Forelimb muscle (tissue), 1 donor: ENCODE measurements around the gene G6PD. TPM values are rescaled to one million over a fixed set of nuclear protein-coding genes. Genes with fewer than 3 reads are reported as not detected.
"Not testable (repeated sequence)": the region's sequence is repeated elsewhere in the genome, so short reads cannot be mapped to it uniquely, and the experiment has no call there.

Experiments used
- DNase-seq: peaks from one replicate; pipeline ENCODE4 v3.0.0-alpha.2; 2013; ENCODE audit warnings: low read depth
- polyA plus RNA-seq: library from polyadenylated mRNA; unstranded; fragments of 120-200 nt; gene quantifications from one replicate; pipeline ENCODE4 v1.2.1, GENCODE V29; 2013; ENCODE audit not compliant: insufficient read length

The G6PD gene
- polyA plus RNA-seq, 1 donor: 11.1 TPM

DNA sequence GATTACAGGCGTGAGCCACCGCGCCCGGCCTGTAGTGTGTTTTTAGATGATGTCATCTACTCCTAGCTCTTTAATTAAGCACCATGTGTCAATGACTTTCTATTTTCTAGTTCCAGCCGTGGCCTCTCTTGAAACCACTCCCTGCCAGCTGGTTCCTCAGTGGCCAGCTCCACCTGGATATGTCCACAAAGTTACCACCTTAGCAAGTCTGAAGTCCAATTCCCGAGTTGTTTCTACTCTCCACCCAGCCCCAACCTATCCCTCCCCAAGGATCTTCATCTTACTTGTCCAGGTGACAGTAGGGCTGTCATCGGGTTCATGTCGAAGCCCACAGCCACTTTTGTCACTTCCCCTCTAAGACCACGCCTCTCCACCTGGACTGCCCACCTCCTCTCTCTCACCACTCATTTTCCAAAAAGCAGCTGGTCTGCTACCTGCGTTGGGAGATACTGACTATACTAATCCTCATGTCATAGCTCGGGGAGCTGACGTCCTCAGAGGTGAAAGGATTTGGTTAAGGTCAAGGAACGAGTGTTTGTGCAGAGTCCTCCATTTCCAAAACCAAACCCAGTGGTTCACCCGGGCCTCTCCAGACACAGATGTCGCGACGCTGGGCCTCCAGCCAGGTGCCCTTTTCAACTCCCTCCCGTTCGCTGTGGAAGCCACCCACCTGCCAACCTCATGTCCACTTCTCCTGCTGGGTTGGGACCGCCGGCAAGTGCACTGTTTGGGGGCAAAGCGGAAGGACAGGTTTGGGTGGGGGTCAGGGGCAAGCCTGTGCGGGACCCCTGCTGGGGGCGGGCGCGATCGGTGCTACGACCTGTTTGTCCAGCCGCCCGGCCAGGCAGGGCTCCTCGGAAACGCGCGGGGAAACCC, 31.3 kb downstream of the G6PD start:
- no peak for DNase-seq

DNA sequence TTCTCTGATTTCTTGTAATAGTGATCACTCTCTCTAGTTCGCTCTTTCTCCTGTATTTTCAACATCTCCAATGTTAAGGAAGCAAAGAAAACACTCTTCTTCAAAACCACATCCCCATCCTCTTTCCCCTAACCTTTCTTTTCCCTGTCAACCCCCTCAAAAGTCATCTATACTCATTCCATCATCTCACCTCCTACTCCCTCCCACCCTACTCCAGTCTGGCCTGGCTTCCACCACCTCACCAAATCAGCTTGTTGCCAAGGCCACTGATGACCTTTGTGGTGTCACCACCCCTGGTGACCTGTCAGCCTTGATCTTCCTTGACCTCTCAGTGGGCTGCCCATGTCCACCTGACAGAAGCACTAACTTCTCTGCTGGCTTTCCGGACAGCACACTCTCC, 32.9 kb downstream of the G6PD start:
- no peak for DNase-seq

GRCh38 chrX:154512879-154513553, 33.6 kb downstream of the G6PD start:
- DNase-seq: no peak

- DNase-seq: no peak
These were observed 34.9 kb downstream of the G6PD start for GRCh38 chrX:154511761-154512160.

GRCh38 chrX:154509455-154509854, 37.2 kb downstream of the G6PD start:
- no peak for DNase-seq

DNA sequence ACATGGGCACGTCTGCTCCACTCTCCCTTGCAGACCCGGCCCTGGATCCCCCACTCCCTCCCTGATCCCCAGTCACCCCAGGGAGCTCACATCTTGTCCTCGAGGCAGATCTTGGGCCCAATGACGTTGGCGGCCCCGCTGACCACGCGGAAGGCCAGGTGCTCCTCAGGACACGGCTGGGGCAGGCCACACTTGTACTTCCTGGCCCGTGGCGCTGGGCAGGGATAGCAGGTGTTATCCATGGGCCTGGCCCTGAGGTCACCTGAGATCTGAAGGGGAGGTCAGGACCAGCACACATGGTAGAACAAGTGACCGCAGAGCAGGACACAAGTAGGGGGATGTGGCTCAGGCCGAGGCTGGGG, 38.3 kb downstream of the G6PD start:
- DNase-seq: no peak

- no peak for DNase-seq
These were observed 38.8 kb downstream of the G6PD start for GRCh38 chrX:154507673-154508383.

DNA sequence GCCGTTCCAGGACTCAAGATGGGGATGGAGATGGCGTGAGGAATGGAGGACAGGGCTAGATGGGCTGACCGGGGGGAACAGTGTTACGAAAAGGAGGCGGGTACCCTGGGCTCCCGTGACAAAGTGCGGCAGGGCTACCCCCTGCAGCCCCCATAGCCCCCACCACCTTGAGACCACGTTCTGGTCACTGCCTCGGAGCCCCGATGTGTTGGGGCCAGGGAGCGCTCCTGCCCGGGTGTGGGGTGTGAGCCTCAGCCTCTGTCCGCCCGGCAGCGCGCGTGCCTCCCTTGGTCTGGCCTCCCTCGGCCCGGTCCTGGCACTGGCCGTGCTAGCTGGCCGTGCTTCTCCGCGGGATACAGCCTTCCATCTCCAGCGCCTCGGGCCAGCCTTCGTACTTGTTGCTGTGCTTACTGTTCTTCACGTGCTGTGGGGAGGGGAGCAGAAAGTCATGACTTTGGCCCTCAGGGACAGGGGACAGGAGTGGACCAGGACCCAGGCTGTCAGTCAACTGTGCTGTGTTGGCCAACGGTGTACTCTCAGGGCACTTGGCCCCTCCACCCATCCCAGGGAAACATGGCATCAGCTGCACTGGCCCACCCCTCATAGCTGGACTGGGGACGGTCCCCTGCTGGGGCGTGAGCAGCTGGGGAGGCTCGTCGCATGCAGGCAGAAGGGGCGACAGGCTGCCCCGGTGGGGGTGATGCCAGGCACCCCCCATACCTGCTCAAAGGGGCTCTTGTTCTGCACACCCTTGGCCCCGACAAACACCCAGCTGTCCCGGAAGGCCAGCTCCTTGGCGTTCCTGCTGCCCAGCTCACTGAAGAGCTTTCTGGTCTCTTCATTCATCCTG, 39.9 kb downstream of the G6PD start:
- no peak for DNase-seq

GRCh38 chrX:154505734-154506133, 40.9 kb downstream of the G6PD start:
- no peak for DNase-seq

DNA sequence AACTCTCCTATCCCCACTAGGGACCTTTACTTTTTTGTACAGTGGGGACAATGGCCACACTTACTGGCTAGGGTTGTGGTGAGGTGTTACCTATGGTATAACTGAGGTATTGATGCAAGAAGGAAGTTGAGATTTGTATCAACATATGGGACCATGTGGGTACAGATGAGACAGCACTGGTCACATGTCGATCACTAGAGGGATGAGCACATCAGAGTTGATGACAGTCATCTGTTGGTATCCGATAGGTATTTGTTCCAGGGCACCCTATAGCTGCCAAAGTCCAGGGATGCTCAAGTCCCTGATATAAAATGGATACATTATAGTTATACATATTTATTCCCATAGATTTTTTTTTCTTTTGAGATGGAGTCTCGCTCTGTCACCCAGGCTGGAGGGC, 43.7 kb downstream of the G6PD start:
- DNase-seq: no peak

GRCh38 chrX:154502098-154502497, 44.5 kb downstream of the G6PD start:
- DNase-seq: no peak

GRCh38 chrX:154501423-154501822, 45.2 kb downstream of the G6PD start:
- not testable (repeated sequence) for DNase-seq

DNA sequence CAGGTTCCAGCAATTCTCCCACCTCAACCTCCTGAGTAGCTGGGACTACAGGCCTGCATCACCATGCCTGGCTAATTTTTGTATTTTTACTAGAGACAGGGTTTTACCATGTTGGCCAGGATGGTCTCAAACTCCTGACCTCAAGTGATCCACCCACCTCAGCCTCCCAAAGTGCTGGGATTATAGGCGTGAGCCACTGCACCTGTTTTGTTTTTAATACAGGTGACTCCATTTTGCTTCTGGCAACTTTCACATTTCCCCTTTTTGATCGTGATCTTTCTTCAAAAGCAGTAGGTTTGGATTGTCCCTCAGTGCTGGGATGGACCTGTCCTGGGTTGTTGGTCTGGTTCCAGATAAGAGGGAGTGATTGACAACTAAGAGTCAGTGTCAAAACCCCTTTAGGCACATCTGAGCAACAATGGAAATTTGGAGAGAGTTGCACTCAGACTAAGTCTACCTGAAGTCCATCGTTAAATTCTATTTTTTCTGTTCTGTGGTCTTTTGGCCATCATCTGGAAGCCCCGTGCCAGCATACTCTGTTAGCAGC, 50.0 kb downstream of the G6PD start:
- not testable (repeated sequence) for DNase-seq

GRCh38 chrX:154495472-154495922, 51.1 kb downstream of the G6PD start:
- no peak for DNase-seq

GRCh38 chrX:154494715-154495114, 51.9 kb downstream of the G6PD start:
- no peak for DNase-seq

DNA sequence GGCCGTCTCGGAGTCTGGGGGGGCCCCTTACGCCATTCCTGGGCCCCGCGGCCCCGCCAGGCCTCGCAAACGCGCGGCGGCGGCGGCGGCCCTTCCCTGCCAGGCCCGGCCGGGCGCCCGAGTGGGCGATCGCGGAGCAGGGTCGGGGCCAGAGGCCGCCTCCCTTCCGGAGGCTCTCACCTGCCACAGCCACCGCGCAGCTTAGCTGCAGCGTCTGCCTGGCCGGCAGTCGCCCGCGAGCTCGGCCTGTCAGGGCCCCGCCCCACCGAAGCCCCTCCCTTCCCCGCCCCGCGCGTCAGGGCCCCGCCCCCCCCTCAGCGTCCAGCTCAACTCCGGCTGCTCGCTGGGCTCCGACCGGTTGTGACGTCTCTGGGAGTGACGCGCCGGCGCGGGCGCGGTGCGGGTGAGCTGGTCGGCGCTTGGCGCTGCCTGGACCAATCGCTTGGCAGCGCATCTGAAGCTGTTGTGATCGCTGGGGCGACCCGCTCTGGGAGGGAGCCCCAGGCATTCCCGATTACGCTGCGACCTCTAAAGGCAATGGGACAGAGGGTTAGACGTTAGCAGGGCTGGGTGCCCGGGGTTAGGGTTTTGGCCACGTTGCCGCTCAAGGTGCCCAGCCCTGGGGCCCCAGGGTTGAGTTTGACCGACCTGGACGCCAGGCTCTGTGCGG, 56.1 kb downstream of the G6PD start, which contains the start of gene SLC10A3:
Gene SLC10A3 (minus strand): TSS at position 216 of the 670 bp plus-strand sequence. CDS start 1,689 bp downstream, outside the sequence.
- peak; percentile 71 for DNase-seq

DNA sequence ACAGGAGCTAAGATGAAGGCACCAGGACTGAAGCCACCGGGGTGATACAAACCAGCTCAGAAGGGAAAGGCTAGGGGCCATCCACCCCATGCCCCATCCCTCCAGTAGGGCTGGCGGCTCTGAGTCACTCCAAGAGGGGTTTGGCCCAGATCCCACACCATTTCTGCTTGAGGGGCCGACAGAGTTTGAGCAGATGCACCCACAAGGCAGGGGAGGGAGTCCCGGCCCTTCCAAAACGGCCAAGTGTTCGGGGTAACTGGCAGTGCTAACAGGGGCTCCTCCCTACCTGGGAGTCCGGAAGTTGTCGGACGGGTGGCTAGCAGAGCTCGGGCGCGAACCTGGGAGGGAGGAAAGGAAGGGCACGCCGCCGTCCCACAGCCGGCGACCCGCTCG, 56.6 kb downstream of the G6PD start:
- DNase-seq: no peak

DNA sequence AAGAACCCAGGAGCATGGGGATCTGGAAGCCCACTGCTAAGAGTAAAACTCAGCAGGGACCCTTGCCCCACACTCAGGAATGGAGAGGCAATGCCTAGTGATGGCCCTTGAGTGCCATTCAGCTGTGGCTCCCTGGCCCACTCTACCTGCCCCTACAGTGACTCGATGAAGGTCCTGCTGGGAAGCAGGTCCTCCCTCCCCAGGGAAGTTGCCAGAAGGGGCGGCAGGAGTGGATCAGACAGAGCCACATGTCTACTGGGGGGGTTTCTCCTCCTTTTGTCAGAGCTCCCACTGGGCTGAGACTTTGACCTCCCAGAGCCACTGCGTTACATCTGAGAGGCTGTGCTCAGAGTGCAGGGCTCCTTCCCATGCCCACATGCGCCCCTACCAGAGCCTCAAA, 57.5 kb downstream of the G6PD start:
- no peak for DNase-seq

DNA sequence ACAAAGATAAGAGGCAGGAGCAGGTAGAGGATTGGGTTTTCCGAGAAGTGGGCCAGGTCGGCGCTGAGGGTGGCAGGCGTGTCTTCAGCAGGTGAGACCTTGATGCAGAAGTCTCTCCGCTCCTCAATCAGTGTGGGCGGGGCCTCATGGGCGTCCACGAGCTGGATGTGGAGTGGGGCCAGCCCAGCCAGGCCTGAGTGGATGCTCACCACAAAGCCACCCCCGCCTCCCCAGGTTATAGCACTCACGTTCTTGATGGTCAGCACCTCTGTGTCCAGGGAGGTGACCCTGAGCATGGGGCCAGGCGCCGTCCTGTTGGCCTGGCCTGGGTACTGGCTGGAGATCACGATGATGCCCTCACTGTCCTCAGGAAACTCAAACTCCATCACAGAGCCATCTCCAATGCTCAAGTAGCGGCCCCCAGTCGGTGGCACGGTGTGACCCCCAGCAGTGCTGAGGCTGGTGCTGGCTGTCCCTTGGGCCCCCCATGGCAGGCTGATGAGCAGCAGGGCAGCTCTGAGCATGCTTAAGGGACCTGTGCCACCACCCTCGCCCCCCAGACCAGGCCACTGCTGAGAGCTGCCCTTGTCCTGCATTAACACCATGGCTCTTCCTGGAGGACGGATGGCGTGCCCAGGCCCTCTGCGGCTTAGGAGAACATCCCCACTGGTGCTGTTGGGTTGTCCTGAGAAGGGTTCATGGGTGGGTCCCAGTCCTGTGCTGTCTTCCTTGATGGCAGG, 58.1 kb downstream of the G6PD start:
- DNase-seq: no peak
